GM18498 (cell line): Measurements from ENCODE around the gene JAZF1.
A peak's percentile ranks its signal among the peaks of the same experiment; 100 is the strongest.

ENCODE experiments used
- ATAC-seq: cut with Tn5 transposase; IDR thresholded peaks from one replicate; pipeline ENCODE4 v1.9.1; 2021; ENCODE audit warnings: mild to moderate bottlenecking, moderate library complexity; ENCODE audit not compliant: unreplicated experiment

The JAZF1 gene

GRCh38 chr7:28052933-28053332 lies 127.7 kb downstream of the JAZF1 start:
- no peak for ATAC-seq

- no peak for ATAC-seq
These were observed 131.9 kb downstream of the JAZF1 start for GRCh38 chr7:28048694-28049093.

GRCh38 chr7:28046035-28046434 lies 134.6 kb downstream of the JAZF1 start:
- no peak for ATAC-seq

- ATAC-seq = no peak
These were observed 135.0 kb downstream of the JAZF1 start for GRCh38 chr7:28045592-28045991.

- ATAC-seq = no peak
These were observed 135.8 kb downstream of the JAZF1 start for GRCh38 chr7:28044825-28045224.

GRCh38 chr7:28042721-28043120 lies 137.9 kb downstream of the JAZF1 start:
- no peak for ATAC-seq

- ATAC-seq = no peak
These were observed 138.9 kb downstream of the JAZF1 start for GRCh38 chr7:28041508-28042314.

GRCh38 chr7:28038175-28038797 lies 142.3 kb downstream of the JAZF1 start:
- no peak for ATAC-seq

- ATAC-seq = peak; percentile 87
These were observed 143.2 kb downstream of the JAZF1 start for GRCh38 chr7:28037220-28038010.

GRCh38 chr7:28036696-28037095 lies 143.9 kb downstream of the JAZF1 start:
- peak; percentile 15 for ATAC-seq

- ATAC-seq = no peak
These were observed 147.2 kb downstream of the JAZF1 start for GRCh38 chr7:28033386-28033785.

- no peak for ATAC-seq
These were observed 147.7 kb downstream of the JAZF1 start for GRCh38 chr7:28032738-28033380.

- ATAC-seq = no peak
These were observed 151.5 kb downstream of the JAZF1 start for GRCh38 chr7:28029051-28029450.

GRCh38 chr7:28028471-28028870 lies 152.1 kb downstream of the JAZF1 start:
- ATAC-seq = no peak

- ATAC-seq = no peak
These were observed 154.4 kb downstream of the JAZF1 start for GRCh38 chr7:28026237-28026636.

GRCh38 chr7:28024786-28025334 lies 155.7 kb downstream of the JAZF1 start:
- ATAC-seq = no peak

- ATAC-seq = peak; percentile 87
These were observed 160.2 kb downstream of the JAZF1 start for GRCh38 chr7:28020302-28020940.

GRCh38 chr7:28018856-28019465 lies 161.6 kb downstream of the JAZF1 start:
- no peak for ATAC-seq

GRCh38 chr7:28018446-28018845 lies 162.1 kb downstream of the JAZF1 start:
- no peak for ATAC-seq

GRCh38 chr7:28018020-28018419 lies 162.6 kb downstream of the JAZF1 start:
- no peak for ATAC-seq
